ENCODE data around the gene BEGAIN. TPM values are rescaled to one million over a fixed set of nuclear protein-coding genes. Genes with fewer than 3 reads are reported as not detected.
A peak's percentile ranks its signal among the peaks of the same experiment; 100 is the strongest.

The BEGAIN gene
- total and polyA plus RNA-seq, 2 experiments from 2014 or later, result 0.11 to 0.65 TPM

GRCh38 chr14:100568998-100569733 is 18.1 kb downstream of the BEGAIN start:
- H3K4me3 ChIP-seq, result peak overlapping the region; percentile 56; the same call in 1 of the 2 replicates

GRCh38 chr14:100568164-100568997 is 18.8 kb downstream of the BEGAIN start:
- Histone ChIP-seq H3K27me3 (replicated peaks; ENCODE audit: insufficient read depth) (peaks cover 35% of the 10 kb centered on the region), H3K4me2 (ENCODE audit: unreplicated experiment) (peak overlapping the region; percentile 75), H2AFZ (no peak overlapping the region), H3F3A (ENCODE audit: insufficient read depth) (no peaks in the 10 kb centered on the region), H3K36me3 (ENCODE audit: low read depth) (no peaks in the 10 kb centered on the region), H3K9me2 (ENCODE audit: insufficient read depth) (no peaks in the 10 kb centered on the region), H3K27ac (no peak overlapping the region), H3K9ac (no peak overlapping the region), H3K79me2 (ENCODE audit: insufficient read depth) (no peaks in the 10 kb centered on the region), H4K20me1 (ENCODE audit: insufficient read depth) (no peaks in the 10 kb centered on the region), H3K4me1 (ENCODE audit: insufficient read depth) (no peaks in the 10 kb centered on the region), H3K4me3 (peak overlapping the region; percentile 56), H3K9me3 (ENCODE audit: low read depth) (no peaks in the 10 kb centered on the region)
- TF ChIP-seq EZH2 (IDR thresholded peaks at IDR 0.05; ENCODE audit: insufficient read depth, poor library complexity, severe bottlenecking) (peak; percentile 99), EZH2phosphoT487 (IDR thresholded peaks at IDR 0.05; ENCODE audit: insufficient read depth, low read depth) (0 out of 2 replicates have a peak, but pooled peaks have one; percentile 81)
- DNase-seq, result peak; percentile 33
- in situ Hi-C loops (cut with MboI), result no loop called here
- WGBS, 2 experiments (ENCODE audit: low coverage in 1 of 2, low lambda C conversion rate in 2 of 2, missing lambda C conversion rate in 2 of 2), result 2 to 3% methylated on average over 58 to 76 of the region's 100 CpGs

More at GRCh38 chr14:100568998-100569733, 18.1 kb downstream of the BEGAIN start:
- Histone ChIP-seq H3K27me3 (replicated peaks; ENCODE audit: insufficient read depth) (peaks cover 35% of the 10 kb centered on the region), H3K4me2 (ENCODE audit: unreplicated experiment) (peak overlapping the region; percentile 75), H3K9me2 (ENCODE audit: insufficient read depth) (no peaks in the 10 kb centered on the region), H3F3A (ENCODE audit: insufficient read depth) (no peaks in the 10 kb centered on the region), H3K4me1 (ENCODE audit: insufficient read depth) (no peaks in the 10 kb centered on the region), H3K9ac (no peak overlapping the region), H3K27ac (no peak overlapping the region), H2AFZ (no peak overlapping the region), H3K9me3 (ENCODE audit: low read depth) (no peaks in the 10 kb centered on the region), H3K79me2 (ENCODE audit: insufficient read depth) (no peaks in the 10 kb centered on the region), H3K36me3 (ENCODE audit: low read depth) (no peaks in the 10 kb centered on the region), H4K20me1 (ENCODE audit: insufficient read depth) (no peaks in the 10 kb centered on the region)
- peak; percentile 19 for DNase-seq
- in situ Hi-C loops (cut with MboI), result no loop called here
- WGBS, 2 experiments (ENCODE audit: low coverage in 1 of 2, low lambda C conversion rate in 2 of 2, missing lambda C conversion rate in 2 of 2), result 5 to 7% methylated on average over 34 to 44 of the region's 45 CpGs
- TF ChIP-seq EZH2phosphoT487 (IDR thresholded peaks at IDR 0.05; ENCODE audit: insufficient read depth, low read depth), result no peak
- peak; percentile 63 for TF ChIP-seq EZH2 (IDR thresholded peaks at IDR 0.05; ENCODE audit: insufficient read depth, poor library complexity, severe bottlenecking)

GRCh38 chr14:100567877-100568163 is 19.4 kb downstream of the BEGAIN start:
- peak; percentile 22 for DNase-seq
- WGBS, 2 experiments (ENCODE audit: low coverage in 1 of 2, low lambda C conversion rate in 2 of 2, missing lambda C conversion rate in 2 of 2), result 1 to 2% methylated on average over 7 to 37 of the region's 42 CpGs
- H3K9ac ChIP-seq, result no peak overlapping the region
- no peak for TF ChIP-seq EZH2phosphoT487 (IDR thresholded peaks at IDR 0.05; ENCODE audit: insufficient read depth, low read depth)
- H3K27me3 ChIP-seq (replicated peaks; ENCODE audit: insufficient read depth), result peaks cover 35% of the 10 kb centered on the region
- in situ Hi-C loops (cut with MboI), result no loop called here
- no peaks in the 10 kb centered on the region for H3K36me3 ChIP-seq (ENCODE audit: low read depth)
- no peaks in the 10 kb centered on the region for H3K4me1 ChIP-seq (ENCODE audit: insufficient read depth)
- peak overlapping the region; percentile 56 for H3K4me3 ChIP-seq
- H3K79me2 ChIP-seq (ENCODE audit: insufficient read depth), result no peaks in the 10 kb centered on the region
- H3K4me2 ChIP-seq (ENCODE audit: unreplicated experiment), result peak overlapping the region; percentile 75
- no peak overlapping the region for H3K27ac ChIP-seq
- no peaks in the 10 kb centered on the region for H3K9me3 ChIP-seq (ENCODE audit: low read depth)
- H4K20me1 ChIP-seq (ENCODE audit: insufficient read depth), result no peaks in the 10 kb centered on the region
- H3F3A ChIP-seq (ENCODE audit: insufficient read depth), result no peaks in the 10 kb centered on the region
- no peak overlapping the region for H2AFZ ChIP-seq
- no peaks in the 10 kb centered on the region for H3K9me2 ChIP-seq (ENCODE audit: insufficient read depth)

GRCh38 chr14:100567009-100567876 is 20.0 kb downstream of the BEGAIN start:
- H4K20me1 ChIP-seq (ENCODE audit: insufficient read depth), result no peaks in the 10 kb centered on the region
- H3F3A ChIP-seq (ENCODE audit: insufficient read depth), result no peaks in the 10 kb centered on the region
- no peak for DNase-seq
- no peak for TF ChIP-seq EZH2 (IDR thresholded peaks at IDR 0.05; ENCODE audit: insufficient read depth, poor library complexity, severe bottlenecking)
- peaks cover 35% of the 10 kb centered on the region for H3K27me3 ChIP-seq (replicated peaks; ENCODE audit: insufficient read depth)
- peak overlapping the region; percentile 75 for H3K4me2 ChIP-seq (ENCODE audit: unreplicated experiment)
- H3K79me2 ChIP-seq (ENCODE audit: insufficient read depth), result no peaks in the 10 kb centered on the region
- 9 to 14% methylated on average over 25 to 42 of the region's 70 CpGs for WGBS, 2 experiments (ENCODE audit: low coverage in 1 of 2, low lambda C conversion rate in 2 of 2, missing lambda C conversion rate in 2 of 2)
- no peaks in the 10 kb centered on the region for H3K4me1 ChIP-seq (ENCODE audit: insufficient read depth)
- H2AFZ ChIP-seq, result no peak overlapping the region
- H3K4me3 ChIP-seq, result peak overlapping the region; percentile 56
- H3K9me2 ChIP-seq (ENCODE audit: insufficient read depth), result no peaks in the 10 kb centered on the region
- no peak overlapping the region for H3K9ac ChIP-seq
- no peak overlapping the region for H3K27ac ChIP-seq
- in situ Hi-C loops (cut with MboI), result no loop called here
- H3K36me3 ChIP-seq (ENCODE audit: low read depth), result no peaks in the 10 kb centered on the region
- no peaks in the 10 kb centered on the region for H3K9me3 ChIP-seq (ENCODE audit: low read depth)

Data from GM23248 (cell line).